GF-D8 (cell line): ENCODE measurements around the gene KDM2A.

Experiments
- DNase-seq: peaks from one replicate; lab custom pipeline; 2025; lab: John Stamatoyannopoulos, UW

Gene KDM2A

DNA sequence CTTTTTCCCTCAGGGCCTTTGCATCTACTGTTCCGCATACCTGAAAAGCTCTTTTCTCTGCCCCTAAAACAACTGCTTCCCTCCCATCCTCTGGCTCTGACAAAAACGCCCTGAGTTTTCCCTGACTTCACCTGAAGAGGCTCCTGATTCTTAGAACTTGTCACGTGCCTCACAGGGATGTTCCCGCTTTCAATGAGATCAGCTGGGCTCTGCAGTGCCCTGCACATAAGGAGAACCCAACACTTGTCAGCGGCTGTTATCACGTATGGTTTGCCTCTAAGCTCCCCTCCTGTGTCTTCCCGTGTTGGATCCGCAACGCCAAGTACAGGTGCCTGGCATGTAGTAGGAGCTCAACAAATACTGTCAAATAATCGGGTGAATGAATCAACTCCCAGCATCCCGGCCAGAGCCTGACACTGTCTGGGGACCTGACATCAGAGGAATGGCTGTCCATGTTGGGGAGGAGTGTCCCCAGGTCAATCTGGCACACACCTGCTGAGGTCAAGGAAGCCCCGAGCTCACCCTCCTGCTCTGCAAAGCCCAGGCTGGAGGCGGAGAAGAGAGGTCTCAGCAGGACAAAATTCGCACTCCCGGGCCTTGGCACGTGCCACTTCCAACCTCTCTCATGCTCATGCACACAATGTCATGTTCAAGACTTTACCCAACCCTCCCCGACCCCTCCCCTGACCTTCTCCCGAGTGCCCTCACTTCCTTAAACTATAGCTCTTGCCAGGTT lies 143.1 kb downstream of the KDM2A start:
- no peak for DNase-seq

DNA sequence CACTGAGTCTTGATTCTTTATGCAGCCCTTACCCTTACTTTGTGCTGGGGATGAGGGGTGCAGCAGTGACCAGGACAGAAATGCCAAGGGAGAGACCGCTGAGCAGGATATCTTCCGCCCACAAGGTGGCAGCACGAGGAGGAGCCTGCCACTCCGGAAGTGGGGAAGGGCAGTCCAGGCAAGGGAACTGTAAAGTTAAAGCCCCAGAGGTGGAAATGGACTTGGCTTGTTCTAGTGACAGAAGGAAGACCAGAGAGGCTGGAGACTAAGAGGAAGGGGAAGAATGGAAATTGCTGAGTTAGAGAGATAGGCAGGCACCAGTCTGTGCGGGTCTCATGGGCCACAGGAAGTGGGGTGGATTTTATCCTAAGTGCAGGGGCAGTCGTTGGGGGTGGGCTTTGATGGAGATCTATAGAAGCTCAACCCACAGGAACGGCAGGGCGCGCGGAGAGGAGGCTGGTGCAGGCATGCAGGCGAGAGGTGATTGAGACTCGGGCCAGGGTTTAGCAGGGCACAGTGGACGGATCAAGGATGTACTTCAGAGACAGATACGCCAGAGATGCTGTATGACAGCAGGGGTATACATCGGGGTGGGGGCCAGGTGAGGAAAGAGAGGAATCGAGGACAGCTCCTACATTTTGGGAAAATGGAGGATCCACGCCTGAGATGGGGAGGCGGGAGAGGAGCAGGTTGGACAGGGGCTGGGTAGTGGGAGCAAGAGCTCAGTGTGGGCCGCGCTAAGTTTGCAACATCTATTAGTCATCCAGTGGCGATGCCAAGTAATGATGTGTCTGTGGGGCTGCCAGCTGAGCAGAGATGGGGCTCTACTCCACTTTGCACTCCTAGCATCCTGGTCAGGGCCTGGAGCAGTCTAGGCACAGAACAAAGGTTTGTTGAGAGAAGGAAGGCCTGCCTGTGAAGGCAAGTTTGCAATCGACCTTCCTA lies 143.9 kb downstream of the KDM2A start:
- DNase-seq = peak; percentile 82

DNA sequence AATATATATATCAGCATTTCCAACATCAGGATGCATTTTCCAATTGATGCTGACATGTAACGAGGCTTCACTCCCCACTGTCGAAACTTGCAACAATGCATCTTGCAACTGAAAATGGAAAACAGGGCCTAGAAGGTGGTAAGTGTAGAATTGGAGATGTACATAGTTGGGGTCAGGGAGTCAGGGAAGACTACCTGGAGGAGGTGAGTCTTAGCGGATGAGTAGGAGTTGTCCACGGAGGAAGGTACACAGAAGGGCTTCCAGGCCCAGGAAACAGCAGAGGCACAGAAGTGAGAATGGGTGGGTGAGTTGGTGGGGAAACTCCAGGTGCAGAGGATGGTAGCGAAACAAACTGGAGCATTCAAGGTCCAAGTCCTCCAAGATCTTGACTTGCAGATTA lies 145.2 kb downstream of the KDM2A start:
- DNase-seq = no peak

DNA sequence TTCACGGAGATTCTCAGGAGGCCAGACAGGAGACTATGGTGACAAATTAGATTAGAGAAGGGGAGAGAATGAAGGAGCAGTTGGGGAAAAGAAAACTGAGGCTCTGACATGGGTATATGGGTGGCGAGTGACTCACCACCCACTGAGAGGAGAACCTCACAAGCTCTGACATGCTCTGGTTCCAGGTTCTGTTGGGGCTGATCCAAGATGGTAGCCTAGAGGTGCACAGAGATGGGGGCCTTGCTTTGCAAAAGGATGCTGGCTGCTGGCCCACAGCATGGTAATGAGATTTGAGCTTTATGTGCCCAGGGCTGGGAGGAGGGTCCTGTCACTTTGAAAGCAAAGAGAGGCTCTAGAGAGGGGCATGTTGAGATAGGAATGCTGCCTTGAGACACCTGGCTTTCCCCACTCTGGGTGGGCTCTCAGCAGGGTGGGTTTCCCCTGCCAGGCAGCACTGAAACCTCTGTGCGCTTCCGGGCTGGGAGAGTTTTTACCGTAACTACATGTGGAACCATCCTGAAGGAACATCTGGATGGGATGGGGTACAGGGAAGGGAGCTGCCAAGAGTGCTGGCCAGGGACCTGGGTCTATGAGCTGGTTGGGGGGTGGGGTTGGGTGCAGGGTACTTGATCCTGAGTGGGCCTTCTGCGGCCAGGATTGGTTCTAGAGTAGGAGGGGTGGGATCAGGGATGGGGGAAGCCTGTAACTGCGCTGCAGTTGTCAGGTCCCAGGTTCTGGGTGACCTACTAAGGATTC lies 146.0 kb downstream of the KDM2A start:
- no peak for DNase-seq

DNA sequence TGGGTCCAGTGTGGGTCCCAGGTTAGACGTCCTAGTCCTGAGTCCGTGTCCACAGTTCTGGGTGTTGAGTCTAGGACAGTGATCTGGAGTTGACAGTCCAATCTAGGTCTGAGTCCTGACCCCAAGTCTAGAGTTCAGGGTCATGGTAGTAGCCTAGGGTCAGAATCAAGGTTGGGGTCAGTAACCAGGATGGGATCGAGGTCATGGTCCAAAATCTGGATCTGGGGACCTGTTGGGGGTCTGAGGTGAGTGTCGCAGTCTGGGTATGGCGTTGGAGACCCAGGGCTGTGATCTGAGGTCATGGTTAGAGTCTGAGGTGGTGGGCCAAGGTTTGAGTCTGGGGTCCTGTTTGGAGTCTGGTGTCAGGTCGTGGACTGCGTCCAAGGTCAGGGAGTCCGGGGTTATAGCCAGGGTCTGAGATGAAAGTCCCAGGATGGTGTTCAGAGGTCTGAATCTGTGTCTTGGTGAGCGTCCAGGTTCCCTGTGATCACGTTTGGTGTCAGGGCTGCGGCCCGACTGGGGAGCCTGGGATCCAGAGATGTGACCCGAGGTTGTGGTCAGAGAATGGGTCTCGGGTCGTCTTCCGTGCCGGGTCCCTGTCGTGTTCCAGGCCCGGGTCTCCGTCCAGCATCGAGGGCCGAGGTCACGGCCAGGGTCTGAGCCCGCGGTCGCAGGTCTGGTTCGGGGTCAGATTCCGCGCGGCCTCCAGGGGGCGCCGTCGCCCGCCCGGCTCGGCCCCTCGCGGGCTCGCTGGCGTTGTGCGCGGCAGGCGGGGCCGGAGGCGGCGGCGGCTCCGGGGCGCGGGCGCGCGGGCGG lies 146.8 kb downstream of the KDM2A start:
- peak; percentile 4 for DNase-seq

DNA sequence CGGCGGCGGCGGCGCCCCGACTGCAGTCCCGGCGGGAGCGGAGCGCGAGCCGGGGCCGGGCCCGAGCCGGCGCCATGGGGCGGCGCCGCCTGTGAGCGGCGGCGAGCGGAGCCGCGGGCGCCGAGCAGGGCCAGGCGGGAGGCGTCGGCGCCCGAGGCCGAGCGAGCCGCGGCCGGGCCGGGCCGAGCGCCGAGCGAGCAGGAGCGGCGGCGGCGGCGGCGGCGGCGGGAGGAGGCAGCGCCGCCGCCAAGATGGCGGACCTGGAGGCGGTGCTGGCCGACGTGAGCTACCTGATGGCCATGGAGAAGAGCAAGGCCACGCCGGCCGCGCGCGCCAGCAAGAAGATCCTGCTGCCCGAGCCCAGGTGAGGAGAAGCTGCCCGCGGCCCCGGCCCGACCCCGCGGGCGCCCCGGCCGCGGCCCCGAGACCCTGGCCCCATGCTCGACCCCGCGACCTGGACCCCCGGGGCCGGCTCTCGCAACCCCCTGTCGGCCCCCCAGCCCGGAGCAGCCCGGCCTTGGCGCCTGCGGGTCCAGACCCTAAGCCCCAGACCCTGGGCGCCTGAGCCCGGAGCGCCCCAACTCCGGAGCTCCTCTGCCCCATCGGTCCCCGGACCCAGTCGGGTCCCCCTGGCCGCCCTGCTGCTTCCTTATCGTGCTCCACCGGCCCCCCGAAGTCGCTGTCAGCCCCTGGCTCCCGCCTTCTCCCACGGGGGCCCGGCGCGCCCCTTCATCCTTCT lies 147.6 kb downstream of the KDM2A start, which contains the start of gene GRK2:
Gene GRK2 (plus strand): TSS at position 25 of the 739 bp plus-strand sequence. CDS start 227 bp downstream, at position 252.
- DNase-seq = no peak

DNA sequence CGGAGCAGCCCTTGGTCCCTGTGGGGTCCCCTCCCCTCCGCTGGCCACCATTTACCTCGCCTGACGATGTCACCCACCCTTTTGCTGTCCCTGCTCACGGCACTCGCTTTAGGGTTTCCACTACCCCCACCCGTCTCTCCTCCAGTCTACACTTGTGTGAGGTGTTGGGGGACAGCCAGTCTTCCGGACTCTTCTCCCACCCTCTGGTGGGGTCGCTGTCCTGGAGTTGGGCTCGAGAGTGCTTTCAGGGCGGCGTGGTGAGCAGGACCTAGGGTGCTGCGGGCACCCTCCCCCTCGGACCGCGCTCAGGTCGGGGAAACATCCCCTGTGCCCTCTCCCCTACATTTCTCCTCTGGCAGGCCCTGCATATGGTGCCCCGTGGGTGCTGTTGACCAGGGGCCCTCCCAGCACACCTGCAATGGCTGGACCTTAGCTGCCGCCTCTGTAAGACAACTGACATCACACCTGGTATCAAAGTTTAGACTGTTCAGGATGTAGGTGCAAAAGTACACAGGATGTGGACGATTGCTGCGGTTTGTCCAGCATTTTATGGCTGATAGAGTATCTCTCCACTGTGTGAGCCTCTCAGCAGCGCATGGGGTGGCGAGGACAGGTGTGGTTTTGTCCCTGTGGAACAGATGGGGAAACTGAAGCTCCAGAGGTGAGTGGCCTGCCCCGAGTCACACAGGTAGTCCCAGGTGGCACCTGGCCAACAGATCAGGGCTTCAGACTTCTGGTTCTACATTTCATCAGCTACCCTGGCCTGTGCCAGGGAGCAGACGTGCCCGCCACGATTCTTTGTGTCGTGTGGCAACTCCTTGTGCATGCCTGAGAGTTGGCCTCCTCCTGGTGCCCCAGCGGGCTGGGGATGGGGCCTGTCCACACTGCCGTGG lies 148.4 kb downstream of the KDM2A start:
- peak; percentile 23 for DNase-seq

DNA sequence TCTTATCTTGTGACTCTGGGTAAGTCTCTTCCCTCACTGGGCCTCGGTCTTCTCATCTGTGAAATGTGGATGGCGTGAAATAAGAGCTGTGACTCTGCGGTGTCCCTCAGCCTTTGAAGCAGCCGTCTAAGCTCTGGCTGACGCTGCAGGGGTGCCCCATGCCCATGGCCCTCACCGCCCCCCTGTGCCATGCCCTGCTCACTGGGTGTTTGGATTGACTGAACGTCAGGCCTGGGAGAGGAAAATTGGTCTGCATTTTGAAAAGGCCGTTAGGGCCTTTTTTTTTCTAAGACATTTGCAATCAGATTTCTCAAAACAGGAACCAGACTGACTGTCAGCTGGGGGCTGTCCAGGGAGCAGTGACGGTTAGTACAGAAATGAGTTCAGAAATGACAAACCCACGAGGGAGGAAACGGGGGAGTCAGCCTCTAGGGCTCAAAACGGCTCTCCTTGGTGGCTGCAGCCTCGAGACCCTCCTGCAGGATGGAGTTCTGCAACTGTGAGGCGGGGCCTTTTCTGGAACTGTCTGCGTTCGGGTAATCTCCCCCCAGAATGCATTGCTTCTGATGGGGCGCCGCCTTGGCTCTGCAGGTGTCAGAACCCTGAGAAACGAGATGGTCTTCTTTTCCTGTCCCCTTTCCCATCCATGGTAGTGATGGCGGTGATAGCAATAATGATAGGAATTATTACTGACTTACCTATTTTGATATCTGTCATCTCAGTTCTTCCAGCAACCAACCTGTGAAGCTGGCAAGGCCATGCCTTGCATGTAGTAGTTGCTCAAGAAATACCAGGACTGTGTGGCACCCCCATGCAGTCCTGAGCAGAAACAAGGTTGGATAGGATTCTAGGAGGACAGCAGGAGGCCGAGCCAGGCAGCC lies 149.3 kb downstream of the KDM2A start:
- peak; percentile 98 for DNase-seq

DNA sequence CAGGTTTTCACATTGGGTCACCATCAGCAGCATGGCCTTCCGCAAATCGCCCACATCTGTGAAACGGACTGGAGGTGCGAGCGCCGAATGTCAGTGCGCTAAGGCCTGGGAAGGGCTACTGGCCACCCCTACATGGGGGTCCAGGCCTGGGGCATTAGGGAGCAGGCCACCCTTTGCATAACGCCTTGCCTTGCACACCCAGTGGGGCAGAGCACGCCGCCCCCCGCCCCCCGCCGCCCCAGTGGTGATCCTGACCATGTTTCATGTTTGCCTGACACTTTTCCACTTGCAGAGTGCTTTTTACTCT lies 149.9 kb downstream of the KDM2A start:
- DNase-seq = no peak

DNA sequence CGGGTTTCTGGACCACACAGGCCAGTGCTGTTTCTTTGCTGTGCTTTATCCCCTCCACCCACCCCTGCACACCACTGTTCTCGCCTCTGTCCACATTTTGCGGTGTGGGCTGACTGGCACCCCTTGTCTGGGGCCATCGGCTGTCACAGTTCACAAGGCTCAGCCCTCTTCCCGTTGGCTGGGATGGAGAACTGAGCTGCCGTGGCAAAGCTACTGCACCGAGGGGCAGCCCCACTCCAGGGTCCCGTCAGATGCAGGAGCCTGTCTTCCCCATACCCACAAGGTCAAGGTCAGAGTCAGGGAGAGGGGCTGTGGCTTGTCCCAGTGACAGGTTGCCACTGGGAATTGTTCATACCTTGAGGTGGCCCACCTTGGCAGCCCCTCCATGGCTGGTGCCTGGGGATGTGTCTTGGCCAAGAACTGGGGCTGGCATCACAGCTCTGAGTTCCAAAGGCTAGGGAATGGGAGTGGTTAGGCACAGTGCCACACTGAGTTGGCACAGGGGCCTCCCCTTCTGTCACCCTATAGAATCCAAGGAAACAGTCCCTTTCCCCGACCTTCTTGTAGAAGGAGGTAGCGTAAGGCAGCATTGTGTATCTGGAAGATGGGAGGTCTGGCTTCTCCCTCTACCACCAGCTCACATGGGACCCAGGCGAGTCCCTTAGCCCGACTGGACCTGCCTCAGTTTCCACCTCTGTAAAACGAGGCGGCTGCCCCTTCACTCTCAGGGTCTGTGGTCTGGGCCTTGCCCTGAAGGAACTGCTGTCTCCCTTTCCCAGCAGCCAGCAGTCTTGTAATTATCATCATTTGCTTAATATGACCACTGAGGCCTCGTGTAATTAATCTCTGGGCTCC lies 150.6 kb downstream of the KDM2A start:
- peak; percentile 23 for DNase-seq

DNA sequence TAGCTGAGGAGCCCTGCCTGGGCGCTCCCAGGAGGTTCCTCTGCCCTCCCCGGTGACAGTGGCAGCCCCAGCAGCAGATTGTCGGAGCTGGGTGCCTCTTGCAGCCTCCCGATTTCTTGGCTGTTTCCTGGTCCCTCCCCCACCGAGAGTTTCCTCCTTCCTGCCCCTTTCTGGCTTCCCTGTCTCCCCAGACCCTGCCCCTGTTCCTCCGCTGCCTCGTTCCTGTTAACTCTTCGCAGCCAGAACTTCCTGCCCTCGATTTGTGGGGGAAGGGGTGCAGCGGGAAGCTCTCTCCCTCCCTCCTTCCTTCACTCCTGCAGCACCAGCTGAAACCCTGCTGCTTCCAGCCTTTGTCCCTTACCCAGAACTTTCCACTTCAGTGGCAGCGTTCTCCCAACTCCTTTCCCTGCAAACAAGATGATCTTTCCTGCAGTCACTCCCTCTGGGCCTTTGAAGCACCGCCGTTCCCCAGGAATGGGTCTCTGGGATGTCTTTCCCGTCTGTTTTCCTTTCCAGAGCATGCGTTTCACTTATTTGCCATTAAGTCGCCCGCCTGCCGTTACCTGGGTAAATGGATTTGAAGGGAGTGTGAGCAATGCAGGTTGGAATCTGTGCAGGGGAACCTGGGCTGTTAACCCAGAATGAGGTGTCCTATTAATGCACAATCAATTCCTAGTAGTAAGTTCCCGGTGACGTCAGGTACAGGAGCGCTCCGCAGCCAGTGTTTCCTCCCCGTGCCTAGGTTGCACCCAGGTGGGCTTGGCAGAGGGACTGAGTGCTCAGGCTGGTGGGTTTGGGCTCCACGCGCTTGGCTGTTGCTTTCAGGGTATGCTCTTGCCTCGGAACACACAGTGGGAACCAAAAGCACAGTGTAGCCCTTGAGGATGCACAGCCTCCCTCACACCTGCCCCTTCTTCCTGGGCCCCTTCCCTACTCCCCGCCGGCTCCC lies 151.5 kb downstream of the KDM2A start:
- peak; percentile 86 for DNase-seq

DNA sequence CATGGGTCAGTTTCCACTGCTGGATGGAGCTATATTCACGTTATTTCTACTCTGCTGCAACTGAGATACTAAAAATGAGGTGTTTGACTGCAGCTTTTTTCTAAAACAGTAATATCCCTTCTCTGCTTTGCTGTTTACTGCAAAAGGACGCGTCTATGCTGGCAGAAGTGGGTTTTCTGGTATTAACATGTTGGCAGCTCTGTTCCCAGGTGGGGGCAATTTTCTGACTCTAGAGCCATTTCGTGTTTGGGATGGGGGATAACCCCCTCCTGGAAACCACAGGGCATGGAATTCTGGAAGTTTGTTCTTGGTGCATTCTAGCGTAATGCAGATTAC lies 152.1 kb downstream of the KDM2A start:
- DNase-seq = no peak

DNA sequence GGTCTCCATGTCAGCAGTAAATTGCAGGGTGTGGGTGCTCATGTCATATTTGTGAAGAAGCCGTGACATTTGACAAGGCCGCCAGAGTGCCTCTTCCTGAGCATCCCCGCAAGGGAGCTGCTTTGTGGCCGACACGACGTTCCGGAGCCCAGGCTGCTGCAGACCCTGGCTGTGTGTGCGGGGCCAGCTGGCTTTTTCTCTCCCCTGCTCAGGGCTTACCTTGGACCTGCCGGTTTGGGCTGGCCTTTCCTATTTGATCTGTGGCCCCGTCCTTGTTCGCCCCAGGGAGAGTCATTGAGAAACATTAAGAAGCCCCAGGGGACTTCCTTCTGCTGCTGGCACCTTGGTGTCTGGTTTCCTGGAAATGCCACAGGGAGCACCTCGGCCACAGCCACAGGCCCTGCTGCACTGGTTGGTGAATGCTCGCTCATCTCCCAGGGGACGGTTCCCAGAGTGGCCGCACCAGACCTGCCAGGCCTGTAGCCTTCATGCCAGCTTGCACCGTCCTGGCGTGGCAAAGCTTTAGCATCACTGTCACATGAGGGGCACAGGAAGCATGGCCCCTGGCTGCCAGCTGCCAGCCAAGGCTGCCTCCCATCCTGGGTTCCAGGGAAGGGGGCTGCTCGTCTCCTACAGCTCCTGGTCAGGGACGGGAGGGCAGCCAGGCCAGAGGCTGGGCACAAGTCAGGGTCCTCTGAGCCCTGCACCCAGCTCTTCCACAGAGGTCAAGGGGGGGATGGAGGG lies 152.7 kb downstream of the KDM2A start:
- peak; percentile 97 for DNase-seq

DNA sequence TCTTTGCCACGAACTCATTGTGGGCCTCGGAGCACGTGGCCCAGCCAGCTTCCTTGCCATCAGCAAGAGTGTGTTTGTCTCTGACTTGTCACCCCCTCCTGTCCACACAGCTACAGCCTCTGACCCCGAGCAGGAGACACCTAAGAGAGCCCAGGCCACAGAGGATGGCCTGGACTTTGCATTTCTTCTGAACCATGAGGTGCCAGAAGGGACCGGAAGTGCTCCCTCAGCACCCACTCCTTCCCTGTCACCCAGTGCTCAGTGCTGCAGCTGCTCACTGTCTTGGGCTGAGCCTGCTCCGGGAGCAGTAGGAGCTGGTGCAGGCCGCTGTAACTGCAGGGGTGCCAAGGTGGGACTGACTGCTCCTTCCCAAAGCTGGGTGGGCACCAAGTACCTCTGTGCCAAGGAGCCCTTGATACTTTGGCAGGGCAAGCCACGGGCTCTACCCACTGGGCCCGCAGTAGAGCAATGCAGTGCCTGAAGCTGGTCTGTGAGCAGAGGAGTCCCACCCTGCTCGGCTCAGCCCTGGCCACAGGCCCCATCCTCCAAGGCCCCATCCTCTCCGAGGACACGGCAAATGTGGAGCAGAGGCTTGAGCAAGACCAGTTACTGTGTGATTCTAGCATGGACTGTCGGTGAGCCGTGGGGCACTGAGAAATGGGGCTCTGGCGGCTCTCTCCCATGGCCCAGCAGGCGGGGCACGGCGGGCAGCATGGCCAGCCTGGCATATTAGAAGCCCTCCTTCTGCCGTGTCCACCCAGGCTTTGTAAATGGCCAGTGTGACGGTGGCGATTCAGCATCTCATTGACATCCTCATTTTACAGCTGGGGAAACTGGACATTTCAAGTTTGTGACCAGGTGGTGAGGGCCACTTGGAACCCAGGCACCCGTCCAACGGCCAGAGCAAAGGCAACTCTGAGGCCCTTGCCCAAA lies 153.5 kb downstream of the KDM2A start:
- no peak for DNase-seq
